HepG2 (cell line): ENCODE measurements around the gene CKS1B. TPM values are rescaled to one million over a fixed set of nuclear protein-coding genes. Genes with fewer than 3 reads are reported as not detected.

Experiments
- EP300 ChIP-seq, 3 experiments: sonication (generic) in 1 of 3; formaldehyde crosslinking in 1 of 3; IDR thresholded peaks; 2 replicates each; pipeline versions ENCODE4 v1.5.1 to v1.6.1; 2011 to 2020; ENCODE audit warnings: low read depth in 2 of 3, low read length in 2 of 3, borderline replicate concordance in 1 of 3, improper control_type of control experiment in 1 of 3, mild to moderate bottlenecking in 1 of 3, missing genetic modification reagents in 1 of 3, moderate library complexity in 1 of 3
- HDAC6 ChIP-seq: fragments of 200-600 bp; sonication (generic); IDR thresholded peaks from 2 replicates; pipeline ENCODE4 v1.7.0; 2017; ENCODE audit warnings: mild to moderate bottlenecking, antibody characterized with exemption, low read length, low read depth
- HNRNPL ChIP-seq: fragments of 200-400 bp; formaldehyde crosslinking; IDR thresholded peaks from 2 replicates; pipeline ENCODE4 v1.6.1; 2017; ENCODE audit warnings: mild to moderate bottlenecking, low read depth, low read length
- ISL2 ChIP-seq: sonication (generic); formaldehyde crosslinking; IDR thresholded peaks from 2 replicates; pipeline ENCODE4 v1.5.0; 2020; ENCODE audit warnings: missing genetic modification reagents
- KLF6 ChIP-seq: IDR thresholded peaks from 2 replicates; pipeline ENCODE4 v1.8.0; 2016; ENCODE audit warnings: missing biosample characterization, missing genetic modification reagents
- KMT2B ChIP-seq: IDR thresholded peaks from 2 replicates; pipeline ENCODE4 v1.6.1; 2016; ENCODE audit warnings: missing genetic modification reagents, missing compliant biosample characterization
- MED1 ChIP-seq: sonication (generic); formaldehyde crosslinking; IDR thresholded peaks from 2 replicates; pipeline ENCODE4 v1.4.0; 2020; ENCODE audit warnings: missing genetic modification reagents
- MXI1 ChIP-seq: IDR thresholded peaks from 3 replicates; pipeline ENCODE4 v1.6.1; 2012; ENCODE audit warnings: low read depth, low read length, inconsistent platforms, borderline replicate concordance
- PBX3 ChIP-seq: sonication (generic); formaldehyde crosslinking; IDR thresholded peaks from 2 replicates; pipeline ENCODE4 v1.8.1; 2023; ENCODE audit warnings: missing genetic modification reagents, inconsistent platforms, borderline replicate concordance
- RCOR2 ChIP-seq: IDR thresholded peaks from 2 replicates; pipeline ENCODE4 v1.6.1; 2016; ENCODE audit warnings: missing biosample characterization, missing genetic modification reagents
- SOX5 ChIP-seq: IDR thresholded peaks from 2 replicates; pipeline ENCODE4 v1.6.1; 2016; ENCODE audit warnings: borderline replicate concordance
- SOX6 ChIP-seq, 2 experiments: fragments of 450-650 bp in 1 of 2; sonication (generic) in 1 of 2; formaldehyde crosslinking in 1 of 2; IDR thresholded peaks; 2 replicates each; pipeline versions ENCODE4 v1.4.0 to v1.6.1; 2017 to 2020; ENCODE audit warnings: antibody characterized with exemption in 1 of 2, mild to moderate bottlenecking in 1 of 2, missing genetic modification reagents in 1 of 2
- TEF ChIP-seq: sonication (generic); formaldehyde crosslinking; IDR thresholded peaks from 2 replicates; pipeline ENCODE4 v1.5.0; 2020; ENCODE audit warnings: missing genetic modification reagents
- ZHX1 ChIP-seq: sonication (generic); formaldehyde crosslinking; IDR thresholded peaks from 2 replicates; pipeline ENCODE4 v1.8.1; 2022; ENCODE audit warnings: low read depth, mild to moderate bottlenecking, missing genetic modification reagents
- ZNF235 ChIP-seq: sonication (generic); formaldehyde crosslinking; IDR thresholded peaks from 2 replicates; pipeline ENCODE4 v1.8.1; 2023; ENCODE audit warnings: mild to moderate bottlenecking, missing genetic modification reagents, borderline replicate concordance
- ZNF280D ChIP-seq: sonication (generic); formaldehyde crosslinking; IDR thresholded peaks from 2 replicates; pipeline ENCODE4 v1.5.1; 2020; ENCODE audit warnings: mild to moderate bottlenecking, missing genetic modification reagents
- ZNF3 ChIP-seq: IDR thresholded peaks from 2 replicates; pipeline ENCODE4 v1.7.0; 2017; ENCODE audit warnings: inconsistent platforms
- ZNF564 ChIP-seq: sonication (generic); formaldehyde crosslinking; IDR thresholded peaks from 2 replicates; pipeline ENCODE4 v1.8.1; 2023; ENCODE audit warnings: mild to moderate bottlenecking, missing genetic modification reagents
- ZNF691 ChIP-seq: sonication (generic); formaldehyde crosslinking; IDR thresholded peaks from 2 replicates; pipeline ENCODE4 v1.4.0; 2020; ENCODE audit warnings: missing genetic modification reagents, low read depth, mild to moderate bottlenecking, borderline replicate concordance
- ZNF740 ChIP-seq: sonication (generic); formaldehyde crosslinking; IDR thresholded peaks from 2 replicates; pipeline ENCODE4 v1.4.0; 2020; ENCODE audit warnings: missing genetic modification reagents
- polyA plus RNA-seq, 8 experiments: library from polyadenylated mRNA; depleted of rRNA in 3 of 8; stranded (reverse) in 7 of 8; unstranded in 1 of 8; fragments of >200 nt; fragmentation: Illumina TruSeq in 4 of 8; extraction: Trizol in 4 of 8; gene quantifications; 2 replicates each; pipeline versions ENCODE4 v1.2.1 to v1.2.3, GENCODE V29; 2011 to 2016; ENCODE audit warnings: low read depth in 4 of 8, missing spikeins in 1 of 8, mixed read lengths in 1 of 8; ENCODE audit not compliant: insufficient read depth in 1 of 8
- total RNA-seq, 5 experiments: library from RNA; depleted of rRNA; stranded (reverse); fragments of >200 nt; fragmentation: Illumina TruSeq; extraction: Trizol; gene quantifications; 2 replicates each; pipeline ENCODE4 v1.2.3, GENCODE V29; 2016; ENCODE audit warnings: low read depth in 1 of 5

The CKS1B gene
- total and polyA plus RNA-seq, 2 of the 13 experiments (the other 11 are each of a cell fraction or from before 2014, with no cell fraction given): 217 to 222 TPM

GRCh38 chr1:154974808-154975408, 427 bp downstream of the CKS1B start (continued):
- no peak for TF ChIP-seq ZHX1
- TF ChIP-seq ISL2 (CRISPR knock-in tag): peak; percentile 30; the same call in 1 of the 2 replicates
- no peak for TF ChIP-seq TEF (CRISPR knock-in tag)
- TF ChIP-seq ZNF235: no peak
- TF ChIP-seq SOX5: 0 out of 2 replicates have a peak, but pooled peaks have one; percentile 6
- TF ChIP-seq EP300 (IDR thresholded peaks at IDR 0.05; ENCODE audit: low read depth in 2 of 2, low read length in 2 of 2): no peak; a peak in 1 of 4 replicates
- TF ChIP-seq EP300 (CRISPR knock-in tag; IDR thresholded peaks at IDR 0.05; ENCODE audit: borderline replicate concordance): peak; percentile 36; the same call in 1 of the 2 replicates
- 0 out of 2 replicates have a peak, but pooled peaks have one; percentile 16 for TF ChIP-seq ZNF280D (CRISPR knock-in tag)
- TF ChIP-seq RCOR2 (CRISPR knock-in tag): no peak
- peak; percentile 66 for TF ChIP-seq KLF6 (CRISPR knock-in tag)
- TF ChIP-seq ZNF564 (CRISPR knock-in tag): no peak
- peak; percentile 49; the same call in 1 of the 2 replicates for TF ChIP-seq MED1 (CRISPR knock-in tag)
- no peak for TF ChIP-seq ZNF740 (CRISPR knock-in tag)
- TF ChIP-seq ZNF3 (CRISPR knock-in tag): no peak
- TF ChIP-seq PBX3 (CRISPR knock-in tag): no peak
- no peak for TF ChIP-seq SOX6 (IDR thresholded peaks at IDR 0.05)
- 0 out of 2 replicates have a peak, but pooled peaks have one; percentile 13 for TF ChIP-seq SOX6 (CRISPR knock-in tag; IDR thresholded peaks at IDR 0.05)
- peak; percentile 42; the same call in 1 of the 2 replicates for TF ChIP-seq ZNF691 (CRISPR knock-in tag)
- peak; percentile 4; the same call in 1 of the 3 replicates for TF ChIP-seq MXI1
- no peak for TF ChIP-seq HNRNPL
- TF ChIP-seq KMT2B (CRISPR knock-in tag): peak; percentile 48; the same call in 1 of the 2 replicates
- no peak for TF ChIP-seq HDAC6
